Activated T-cell treated with anti-CD3 and anti-CD28 coated beads, Interleukin-2, amount 50 U/mL, for 24 hours (primary cell): ENCODE measurements around the gene CTSW.
"Not testable (repeated sequence)": the region's sequence is repeated elsewhere in the genome, so short reads cannot be mapped to it uniquely, and the experiment has no call there.

ENCODE experiments used
- DNase-seq: peaks from one replicate; pipeline ENCODE4 v3.0.0-alpha.2; 2020
- H3K27ac Mint-ChIP-seq: 2 replicates; pipeline ENCODE4 v1.8.0; 2020; ENCODE audit warnings: mild to moderate bottlenecking, mixed read lengths
- H3K27me3 Mint-ChIP-seq: 2 replicates; pipeline ENCODE4 v1.8.0; 2020; ENCODE audit warnings: mixed read lengths
- H3K36me3 Mint-ChIP-seq: 2 replicates; pipeline ENCODE4 v1.8.0; 2020; ENCODE audit warnings: low read depth, mixed read lengths
- H3K4me1 Mint-ChIP-seq: 2 replicates; pipeline ENCODE4 v1.8.0; 2020; ENCODE audit warnings: low read depth, mixed read lengths
- H3K4me3 Mint-ChIP-seq: 2 replicates; pipeline ENCODE4 v1.8.0; 2020; ENCODE audit warnings: mild to moderate bottlenecking, moderate library complexity, mixed read lengths
- H3K9me3 Mint-ChIP-seq: 2 replicates; pipeline ENCODE4 v1.8.0; 2020; ENCODE audit warnings: mixed read lengths

CTSW gene

GRCh38 chr11:65879617-65880016 lies at the start of gene CTSW:
Gene CTSW (plus strand): TSS chr11:65879837. CDS start chr11:65879855, 18 bp downstream.
- peaks cover 46% of the 10 kb centered on the region for H3K4me1 Mint-ChIP-seq
- H3K36me3 Mint-ChIP-seq: peaks cover 36% of the 10 kb centered on the region
- H3K9me3 Mint-ChIP-seq: no peaks in the 10 kb centered on the region
- no peaks in the 10 kb centered on the region for H3K27me3 Mint-ChIP-seq
- DNase-seq: peak; percentile 53
- peak within 1 kb of the TSS; percentile 83 for H3K27ac Mint-ChIP-seq
- H3K4me3 Mint-ChIP-seq: peak within 1 kb of the TSS; percentile 69

GRCh38 chr11:65832231-65832630 lies 47.4 kb upstream of the CTSW start:
- H3K4me1 Mint-ChIP-seq: peaks cover 34% of the 10 kb centered on the region
- DNase-seq, H3K4me3 Mint-ChIP-seq, H3K9me3 Mint-ChIP-seq, H3K27me3 Mint-ChIP-seq, H3K36me3 Mint-ChIP-seq: not testable (repeated sequence)
- H3K27ac Mint-ChIP-seq: peak overlapping the region; percentile 39

GRCh38 chr11:65833297-65834030 lies 46.2 kb upstream of the CTSW start, which contains the start of gene SNX32:
Gene SNX32 (plus strand): TSS chr11:65833963. CDS start chr11:65834066, 103 bp downstream.
- Mint-ChIP-seq H3K4me3 (no peak within 1 kb of the TSS), H3K9me3 (no peaks in the 10 kb centered on the region), H3K27me3 (no peaks in the 10 kb centered on the region), H3K4me1 (peaks cover 25% of the 10 kb centered on the region), H3K27ac (no peak within 1 kb of the TSS), H3K36me3 (no peaks in the 10 kb centered on the region)
- peak; percentile 97 for DNase-seq

GRCh38 chr11:65834202-65834601 lies 45.4 kb upstream of the CTSW start:
- peaks cover 23% of the 10 kb centered on the region for H3K4me1 Mint-ChIP-seq
- H3K4me3 Mint-ChIP-seq: no peak overlapping the region
- no peak for DNase-seq
- no peaks in the 10 kb centered on the region for H3K9me3 Mint-ChIP-seq
- H3K27me3 Mint-ChIP-seq: no peaks in the 10 kb centered on the region
- H3K36me3 Mint-ChIP-seq: no peaks in the 10 kb centered on the region
- H3K27ac Mint-ChIP-seq: no peak overlapping the region

- H3K27me3 Mint-ChIP-seq: no peaks in the 10 kb centered on the region
- no peak overlapping the region for H3K4me3 Mint-ChIP-seq
- DNase-seq: no peak
- no peaks in the 10 kb centered on the region for H3K4me1 Mint-ChIP-seq
- H3K36me3 Mint-ChIP-seq: no peaks in the 10 kb centered on the region
- no peaks in the 10 kb centered on the region for H3K9me3 Mint-ChIP-seq
- H3K27ac Mint-ChIP-seq: no peak overlapping the region
Measured at GRCh38 chr11:65842144-65842543, 37.5 kb upstream of the CTSW start.

DNA sequence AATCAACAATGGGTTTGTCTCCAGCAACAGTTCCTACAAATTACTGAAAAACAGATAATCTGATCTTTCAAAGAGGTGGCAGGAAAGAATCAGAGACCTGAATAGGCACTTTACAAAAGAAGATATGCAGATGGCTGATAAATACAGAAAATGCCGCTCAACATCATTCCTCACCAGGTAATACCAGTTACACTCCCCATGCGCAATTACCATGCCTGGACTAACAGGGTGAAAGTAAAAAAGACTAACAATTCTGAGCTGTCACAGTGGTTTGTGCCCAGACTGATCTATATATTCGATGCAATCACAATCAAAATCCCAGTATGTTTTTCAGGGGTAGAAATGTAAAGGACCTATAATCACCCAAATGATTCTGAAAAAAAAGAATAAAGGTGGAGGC lies 35.8 kb upstream of the CTSW start:
- Mint-ChIP-seq H3K4me1 (no peaks in the 10 kb centered on the region), H3K36me3 (no peaks in the 10 kb centered on the region), H3K27me3 (no peaks in the 10 kb centered on the region), H3K4me3 (no peak overlapping the region), H3K27ac (no peak overlapping the region), H3K9me3 (no peaks in the 10 kb centered on the region)
- no peak for DNase-seq

DNA sequence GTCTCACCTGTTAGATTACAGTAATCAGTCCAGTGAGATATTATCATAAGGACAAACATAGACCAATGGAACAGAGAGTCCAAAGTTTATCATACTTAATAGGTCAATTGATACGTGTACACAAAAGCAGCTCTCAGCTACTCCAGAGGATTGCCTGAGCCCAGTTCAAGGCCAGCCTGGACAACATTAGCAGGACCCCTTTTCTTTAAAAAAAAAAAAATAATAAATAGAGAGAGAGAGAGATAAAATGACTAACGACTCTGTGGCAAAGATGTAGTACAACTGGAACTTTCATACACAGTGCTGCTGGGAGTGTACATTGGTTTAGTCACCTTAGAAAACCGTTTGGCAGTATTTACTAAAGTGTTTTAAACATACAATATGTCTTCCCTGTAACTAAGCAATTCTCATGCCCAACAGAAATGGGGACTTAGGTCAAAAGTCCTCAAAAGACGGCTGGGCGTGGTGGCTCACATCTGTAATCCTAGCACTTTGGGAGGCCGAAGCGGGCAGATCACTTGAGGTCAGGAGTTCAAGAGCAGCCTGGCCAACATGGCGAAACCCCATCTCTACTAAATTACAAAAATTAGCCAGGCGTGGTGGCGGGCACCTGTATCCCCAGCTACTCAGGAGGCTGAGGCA lies 35.3 kb upstream of the CTSW start:
- Mint-ChIP-seq H3K36me3 (no peaks in the 10 kb centered on the region), H3K4me1 (no peaks in the 10 kb centered on the region), H3K27me3 (no peaks in the 10 kb centered on the region), H3K4me3 (no peak overlapping the region), H3K9me3 (no peaks in the 10 kb centered on the region), H3K27ac (no peak overlapping the region)
- DNase-seq: no peak

DNA sequence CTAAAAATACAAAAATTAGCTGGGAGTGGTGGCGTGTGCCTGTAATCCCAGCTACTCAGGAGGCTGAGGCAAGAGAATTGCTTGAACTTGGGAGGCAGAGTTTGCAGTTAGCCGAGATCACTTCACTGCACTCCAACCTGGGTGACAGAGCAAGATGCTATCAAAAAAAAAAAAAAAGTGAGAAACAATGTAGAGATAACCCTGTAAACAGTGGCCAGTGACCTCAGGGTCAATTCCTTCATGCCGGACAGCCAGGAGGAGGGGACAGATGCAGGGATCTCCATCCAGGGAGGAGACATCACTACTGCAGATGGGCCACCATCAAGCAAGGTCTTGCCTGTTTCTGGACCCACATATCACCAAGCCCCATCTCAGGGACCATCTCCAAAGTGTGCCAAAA lies 31.9 kb upstream of the CTSW start:
- Mint-ChIP-seq H3K27ac (no peak overlapping the region), H3K4me1 (peaks cover 2% of the 10 kb centered on the region), H3K27me3 (no peaks in the 10 kb centered on the region), H3K36me3 (peaks cover 17% of the 10 kb centered on the region), H3K4me3 (no peak overlapping the region), H3K9me3 (peaks cover 7% of the 10 kb centered on the region)
- no peak for DNase-seq

DNA sequence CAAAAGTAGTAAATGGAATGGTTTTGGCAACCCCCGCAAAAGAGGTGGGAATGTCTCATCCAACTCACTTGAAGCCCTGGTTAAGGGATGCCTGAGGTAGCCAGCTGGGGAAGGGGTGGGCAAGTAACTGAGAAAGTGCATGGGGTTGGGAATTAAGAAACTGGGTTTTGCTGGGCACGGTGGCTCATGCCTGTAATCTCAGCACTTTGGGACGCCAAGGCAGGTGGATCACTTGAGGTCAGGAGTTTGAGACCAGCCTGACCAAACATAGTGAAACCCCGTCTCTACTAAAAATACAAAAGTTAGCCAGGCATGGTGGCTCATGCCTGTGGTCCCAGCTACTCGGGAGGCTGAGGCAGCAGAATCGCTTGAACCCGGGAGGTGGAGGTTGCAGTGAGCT lies 30.9 kb upstream of the CTSW start:
- H3K27ac Mint-ChIP-seq, H3K27me3 Mint-ChIP-seq, H3K4me3 Mint-ChIP-seq, H3K4me1 Mint-ChIP-seq, H3K9me3 Mint-ChIP-seq, DNase-seq: not testable (repeated sequence)
- peaks cover 26% of the 10 kb centered on the region for H3K36me3 Mint-ChIP-seq

DNA sequence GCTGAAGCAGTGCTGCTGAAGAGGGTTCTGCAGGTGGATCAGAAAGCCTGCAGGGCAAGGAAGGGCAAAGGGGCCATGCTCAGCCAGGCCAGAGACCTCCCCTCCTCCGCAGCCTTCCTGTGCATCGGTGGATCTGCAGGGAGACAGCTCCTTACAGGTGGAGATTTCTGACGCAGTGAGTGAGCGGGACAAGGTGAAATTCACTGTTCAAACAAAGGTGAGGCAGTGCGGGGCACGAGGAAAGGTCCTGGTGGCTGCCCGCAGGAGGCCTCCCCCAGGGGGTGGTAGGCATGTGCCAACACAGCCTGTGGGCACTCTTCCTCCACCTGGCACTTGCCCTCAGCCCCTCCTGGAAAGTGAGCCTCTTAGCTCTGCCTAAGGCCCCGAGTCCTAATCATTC lies 30.3 kb upstream of the CTSW start:
- Mint-ChIP-seq H3K9me3 (peaks cover 7% of the 10 kb centered on the region), H3K27ac (peak overlapping the region; percentile 50), H3K4me3 (no peak overlapping the region), H3K36me3 (peaks cover 33% of the 10 kb centered on the region), H3K4me1 (peaks cover 11% of the 10 kb centered on the region), H3K27me3 (no peaks in the 10 kb centered on the region)
- no peak for DNase-seq

DNA sequence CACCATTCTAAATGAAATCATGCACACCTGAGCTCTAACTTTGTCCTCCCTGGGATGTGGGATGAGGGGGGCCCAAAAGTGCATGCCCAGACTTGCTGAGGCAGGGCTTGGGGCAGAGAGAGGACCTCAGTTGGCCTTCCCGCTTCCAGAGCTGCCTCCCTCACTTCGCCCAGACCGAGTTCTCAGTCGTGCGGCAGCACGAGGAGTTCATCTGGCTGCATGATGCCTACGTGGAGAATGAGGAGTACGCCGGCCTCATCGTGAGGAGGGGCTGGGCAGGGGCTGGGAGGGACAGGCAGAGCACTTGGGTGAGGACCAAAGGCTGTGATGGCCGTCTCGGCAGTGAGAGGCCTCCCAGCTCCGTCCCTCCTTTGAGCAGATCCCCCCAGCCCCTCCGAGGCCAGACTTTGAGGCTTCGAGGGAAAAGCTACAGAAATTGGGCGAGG lies 29.8 kb upstream of the CTSW start:
- no peak for DNase-seq
- Mint-ChIP-seq H3K9me3 (peaks cover 7% of the 10 kb centered on the region), H3K27ac (peak overlapping the region; percentile 22), H3K4me1 (peaks cover 15% of the 10 kb centered on the region), H3K36me3 (peaks cover 37% of the 10 kb centered on the region), H3K4me3 (no peak overlapping the region), H3K27me3 (no peaks in the 10 kb centered on the region)

- Mint-ChIP-seq H3K4me1 (peaks cover 20% of the 10 kb centered on the region), H3K27ac (peak overlapping the region; percentile 22), H3K9me3 (peaks cover 7% of the 10 kb centered on the region), H3K36me3 (peaks cover 44% of the 10 kb centered on the region), H3K27me3 (no peaks in the 10 kb centered on the region), H3K4me3 (no peak overlapping the region)
- DNase-seq: no peak
Measured at GRCh38 chr11:65850217-65851082, 29.2 kb upstream of the CTSW start.

DNA sequence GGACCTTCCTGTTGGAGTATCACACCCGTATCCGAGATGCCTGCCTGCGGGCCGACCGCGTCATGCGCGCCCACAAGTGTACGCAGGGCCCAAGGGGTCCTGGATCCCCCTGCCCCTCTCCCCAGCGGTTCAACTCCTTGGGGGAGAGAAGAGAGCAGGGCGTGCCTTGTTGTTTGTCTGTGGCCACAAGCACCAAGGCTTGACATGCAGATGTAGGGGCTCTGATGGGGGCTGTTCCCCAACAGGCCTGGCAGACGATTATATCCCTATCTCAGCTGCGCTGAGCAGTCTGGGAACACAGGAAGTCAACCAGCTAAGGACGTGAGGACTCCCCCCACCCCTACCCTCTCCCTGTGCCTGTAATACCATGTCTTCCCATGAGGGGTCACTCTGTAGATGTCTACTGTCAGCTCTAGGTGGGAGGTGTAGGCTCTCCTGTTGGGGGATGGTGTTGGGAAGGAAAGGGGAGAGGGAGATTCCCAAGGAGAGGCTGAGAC lies 28.5 kb upstream of the CTSW start:
- peak overlapping the region; percentile 39 for H3K27ac Mint-ChIP-seq
- DNase-seq: no peak
- H3K36me3 Mint-ChIP-seq: peaks cover 51% of the 10 kb centered on the region
- H3K27me3 Mint-ChIP-seq: no peaks in the 10 kb centered on the region
- peaks cover 27% of the 10 kb centered on the region for H3K4me1 Mint-ChIP-seq
- peaks cover 7% of the 10 kb centered on the region for H3K9me3 Mint-ChIP-seq
- H3K4me3 Mint-ChIP-seq: no peak overlapping the region

- no peaks in the 10 kb centered on the region for H3K27me3 Mint-ChIP-seq
- peaks cover 34% of the 10 kb centered on the region for H3K4me1 Mint-ChIP-seq
- peak overlapping the region; percentile 39 for H3K27ac Mint-ChIP-seq
- peaks cover 59% of the 10 kb centered on the region for H3K36me3 Mint-ChIP-seq
- peaks cover 7% of the 10 kb centered on the region for H3K9me3 Mint-ChIP-seq
- DNase-seq: no peak
- no peak overlapping the region for H3K4me3 Mint-ChIP-seq
Measured at GRCh38 chr11:65851811-65852507, 27.7 kb upstream of the CTSW start.
